Upper lobe of left lung (tissue), 4 donors: ENCODE measurements around the gene PRKAA2.

Source experiments
- EP300 ChIP-seq, 4 donors: sonication (generic); formaldehyde crosslinking; IDR thresholded peaks; one replicate each; pipeline ENCODE4 v1.5.1; 2017; ENCODE audit warnings: antibody characterized with exemption in 4 of 4, control low read depth in 2 of 4
- POLR2A ChIP-seq, 4 donors: fragments of 450-650 bp; IDR thresholded peaks; one replicate each; pipeline ENCODE4 v1.5.1; 2016 to 2017; ENCODE audit warnings: antibody characterized with exemption in 4 of 4, mild to moderate bottlenecking in 2 of 4
- POLR2AphosphoS5 ChIP-seq, 2 donors: sonication (generic); formaldehyde crosslinking; IDR thresholded peaks; one replicate each; pipeline ENCODE4 v1.5.1; 2017; ENCODE audit warnings: antibody characterized with exemption in 2 of 2
- TF ChIP-seq, protein P1 (sequence below), 6 experiments: fragments of 450-650 bp in 4 of 6; fragments of 200-600 bp in 2 of 6; sonication (generic) in 2 of 6; IDR thresholded peaks; one replicate each; pipeline ENCODE4 v1.5.1; 2016 to 2019; ENCODE audit warnings: antibody characterized with exemption in 6 of 6

DNA sequence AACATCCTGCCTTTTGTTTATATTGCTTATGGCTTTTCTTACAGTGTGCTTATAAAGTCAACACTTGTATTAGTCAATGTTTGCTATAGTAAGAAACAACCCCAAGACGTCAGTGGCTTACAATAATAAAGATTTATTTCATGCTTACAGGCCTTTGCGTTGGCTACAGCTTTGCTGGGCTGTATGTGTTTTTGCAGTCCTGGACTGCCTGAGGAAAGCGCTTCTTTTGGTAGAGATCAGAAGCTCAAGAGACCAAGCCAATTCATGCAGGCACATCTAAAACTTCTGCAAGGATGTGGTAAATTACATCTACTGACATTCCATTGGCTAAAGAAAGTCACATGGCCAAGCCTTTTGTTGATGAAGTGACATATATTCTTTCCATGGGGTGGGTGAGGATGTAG lies 17.5 kb upstream of the PRKAA2 start:
- TF ChIP-seq, protein P1, sequence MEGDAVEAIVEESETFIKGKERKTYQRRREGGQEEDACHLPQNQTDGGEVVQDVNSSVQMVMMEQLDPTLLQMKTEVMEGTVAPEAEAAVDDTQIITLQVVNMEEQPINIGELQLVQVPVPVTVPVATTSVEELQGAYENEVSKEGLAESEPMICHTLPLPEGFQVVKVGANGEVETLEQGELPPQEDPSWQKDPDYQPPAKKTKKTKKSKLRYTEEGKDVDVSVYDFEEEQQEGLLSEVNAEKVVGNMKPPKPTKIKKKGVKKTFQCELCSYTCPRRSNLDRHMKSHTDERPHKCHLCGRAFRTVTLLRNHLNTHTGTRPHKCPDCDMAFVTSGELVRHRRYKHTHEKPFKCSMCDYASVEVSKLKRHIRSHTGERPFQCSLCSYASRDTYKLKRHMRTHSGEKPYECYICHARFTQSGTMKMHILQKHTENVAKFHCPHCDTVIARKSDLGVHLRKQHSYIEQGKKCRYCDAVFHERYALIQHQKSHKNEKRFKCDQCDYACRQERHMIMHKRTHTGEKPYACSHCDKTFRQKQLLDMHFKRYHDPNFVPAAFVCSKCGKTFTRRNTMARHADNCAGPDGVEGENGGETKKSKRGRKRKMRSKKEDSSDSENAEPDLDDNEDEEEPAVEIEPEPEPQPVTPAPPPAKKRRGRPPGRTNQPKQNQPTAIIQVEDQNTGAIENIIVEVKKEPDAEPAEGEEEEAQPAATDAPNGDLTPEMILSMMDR (IDR thresholded peaks at IDR 0.05): no peak
- TF ChIP-seq EP300 (IDR thresholded peaks at IDR 0.05) (no peak), POLR2AphosphoS5 (IDR thresholded peaks at IDR 0.05) (no peak), POLR2A (IDR thresholded peaks at IDR 0.05) (no peak)
